HepG2 (cell line): ENCODE data around the gene TGM6. TPM values are rescaled to one million over a fixed set of nuclear protein-coding genes. Genes with fewer than 3 reads are reported as not detected.

Experiments used
- ADNP ChIP-seq: sonication (generic); formaldehyde crosslinking; IDR thresholded peaks from 2 replicates; pipeline ENCODE4 v1.4.0; 2020; ENCODE audit warnings: missing genetic modification reagents
- ARNTL ChIP-seq: sonication (generic); formaldehyde crosslinking; IDR thresholded peaks from 2 replicates; pipeline ENCODE4 v1.4.0; 2020; ENCODE audit warnings: mild to moderate bottlenecking, missing genetic modification reagents
- RBM22 ChIP-seq: fragments of 200-400 bp; formaldehyde crosslinking; optimal IDR thresholded peaks from 2 replicates; pipeline ENCODE3; 2017; ENCODE audit warnings: mild to moderate bottlenecking, low read length, moderate library complexity
- TOE1 ChIP-seq: sonication (generic); formaldehyde crosslinking; IDR thresholded peaks from 2 replicates; pipeline ENCODE4 v1.4.0; 2020; ENCODE audit warnings: mild to moderate bottlenecking, missing genetic modification reagents
- YEATS4 ChIP-seq: sonication (generic); formaldehyde crosslinking; IDR thresholded peaks from 2 replicates; pipeline ENCODE4 v1.4.0; 2020; ENCODE audit warnings: missing genetic modification reagents, borderline replicate concordance
- ZNF383 ChIP-seq: sonication (generic); formaldehyde crosslinking; IDR thresholded peaks from 2 replicates; pipeline ENCODE4 v1.4.0; 2020; ENCODE audit warnings: missing genetic modification reagents, mild to moderate bottlenecking, borderline replicate concordance
- ZNF556 ChIP-seq: sonication (generic); formaldehyde crosslinking; IDR thresholded peaks from 2 replicates; pipeline ENCODE4 v1.4.0; 2020; ENCODE audit warnings: mild to moderate bottlenecking, missing genetic modification reagents, borderline replicate concordance
- ZNF678 ChIP-seq: sonication (generic); formaldehyde crosslinking; IDR thresholded peaks from 2 replicates; pipeline ENCODE4 v1.4.0; 2020; ENCODE audit warnings: mild to moderate bottlenecking, missing genetic modification reagents
- ZNF747 ChIP-seq: sonication (generic); formaldehyde crosslinking; IDR thresholded peaks from 2 replicates; pipeline ENCODE4 v1.8.1; 2023; ENCODE audit warnings: missing genetic modification reagents, mild to moderate bottlenecking, borderline replicate concordance
- ZNF891 ChIP-seq: sonication (generic); formaldehyde crosslinking; IDR thresholded peaks from 2 replicates; pipeline ENCODE4 v1.5.0; 2020; ENCODE audit warnings: mild to moderate bottlenecking, missing genetic modification reagents
- polyA plus RNA-seq, 8 experiments: library from polyadenylated mRNA; depleted of rRNA in 3 of 8; stranded (reverse) in 7 of 8; unstranded in 1 of 8; fragments of >200 nt; fragmentation: Illumina TruSeq in 4 of 8; extraction: Trizol in 4 of 8; gene quantifications; 2 replicates each; pipeline versions ENCODE4 v1.2.1 to v1.2.3, GENCODE V29; 2011 to 2016; ENCODE audit warnings: low read depth in 4 of 8, missing spikeins in 1 of 8, mixed read lengths in 1 of 8; ENCODE audit not compliant: insufficient read depth in 1 of 8
- total RNA-seq, 5 experiments: library from RNA; depleted of rRNA; stranded (reverse); fragments of >200 nt; fragmentation: Illumina TruSeq; extraction: Trizol; gene quantifications; 2 replicates each; pipeline ENCODE4 v1.2.3, GENCODE V29; 2016; ENCODE audit warnings: low read depth in 1 of 5
- TF ChIP-seq, protein P1 (sequence below), 2 experiments: fragments of 450-650 bp in 1 of 2; sonication (generic) in 1 of 2; formaldehyde crosslinking in 1 of 2; IDR thresholded peaks; 2 replicates each; pipeline versions ENCODE4 v1.6.1 to v1.8.0; 2016 to 2022; ENCODE audit warnings: antibody characterized with exemption in 1 of 2, mild to moderate bottlenecking in 1 of 2, missing genetic modification reagents in 1 of 2
- TF ChIP-seq, protein P2 (sequence below): sonication (generic); formaldehyde crosslinking; conservative IDR thresholded peaks from 2 replicates; pipeline ENCODE4 v1.4.0; 2020; ENCODE audit warnings: missing genetic modification reagents

The TGM6 gene
- total and polyA plus RNA-seq, 2 of the 13 experiments (the other 11 are each of a cell fraction or from before 2014, with no cell fraction given): not detected

- TF ChIP-seq, protein P1, sequence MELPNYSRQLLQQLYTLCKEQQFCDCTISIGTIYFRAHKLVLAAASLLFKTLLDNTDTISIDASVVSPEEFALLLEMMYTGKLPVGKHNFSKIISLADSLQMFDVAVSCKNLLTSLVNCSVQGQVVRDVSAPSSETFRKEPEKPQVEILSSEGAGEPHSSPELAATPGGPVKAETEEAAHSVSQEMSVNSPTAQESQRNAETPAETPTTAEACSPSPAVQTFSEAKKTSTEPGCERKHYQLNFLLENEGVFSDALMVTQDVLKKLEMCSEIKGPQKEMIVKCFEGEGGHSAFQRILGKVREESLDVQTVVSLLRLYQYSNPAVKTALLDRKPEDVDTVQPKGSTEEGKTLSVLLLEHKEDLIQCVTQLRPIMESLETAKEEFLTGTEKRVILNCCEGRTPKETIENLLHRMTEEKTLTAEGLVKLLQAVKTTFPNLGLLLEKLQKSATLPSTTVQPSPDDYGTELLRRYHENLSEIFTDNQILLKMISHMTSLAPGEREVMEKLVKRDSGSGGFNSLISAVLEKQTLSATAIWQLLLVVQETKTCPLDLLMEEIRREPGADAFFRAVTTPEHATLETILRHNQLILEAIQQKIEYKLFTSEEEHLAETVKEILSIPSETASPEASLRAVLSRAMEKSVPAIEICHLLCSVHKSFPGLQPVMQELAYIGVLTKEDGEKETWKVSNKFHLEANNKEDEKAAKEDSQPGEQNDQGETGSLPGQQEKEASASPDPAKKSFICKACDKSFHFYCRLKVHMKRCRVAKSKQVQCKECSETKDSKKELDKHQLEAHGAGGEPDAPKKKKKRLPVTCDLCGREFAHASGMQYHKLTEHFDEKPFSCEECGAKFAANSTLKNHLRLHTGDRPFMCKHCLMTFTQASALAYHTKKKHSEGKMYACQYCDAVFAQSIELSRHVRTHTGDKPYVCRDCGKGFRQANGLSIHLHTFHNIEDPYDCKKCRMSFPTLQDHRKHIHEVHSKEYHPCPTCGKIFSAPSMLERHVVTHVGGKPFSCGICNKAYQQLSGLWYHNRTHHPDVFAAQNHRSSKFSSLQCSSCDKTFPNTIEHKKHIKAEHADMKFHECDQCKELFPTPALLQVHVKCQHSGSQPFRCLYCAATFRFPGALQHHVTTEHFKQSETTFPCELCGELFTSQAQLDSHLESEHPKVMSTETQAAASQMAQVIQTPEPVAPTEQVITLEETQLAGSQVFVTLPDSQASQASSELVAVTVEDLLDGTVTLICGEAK (IDR thresholded peaks at IDR 0.05): no peak
- TF ChIP-seq, protein P1 (CRISPR knock-in tag; IDR thresholded peaks at IDR 0.05): no peak; the same call in 1 of the 2 replicates
- TF ChIP-seq ZNF747: peak; percentile 51; the same call in 1 of the 2 replicates
- TF ChIP-seq ZNF891 (CRISPR knock-in tag): peak; percentile 46; the same call in 1 of the 2 replicates
- no peak for TF ChIP-seq YEATS4 (CRISPR knock-in tag)
- TF ChIP-seq RBM22: no peak
- TF ChIP-seq ADNP (CRISPR knock-in tag): no peak
- TF ChIP-seq, protein P2, sequence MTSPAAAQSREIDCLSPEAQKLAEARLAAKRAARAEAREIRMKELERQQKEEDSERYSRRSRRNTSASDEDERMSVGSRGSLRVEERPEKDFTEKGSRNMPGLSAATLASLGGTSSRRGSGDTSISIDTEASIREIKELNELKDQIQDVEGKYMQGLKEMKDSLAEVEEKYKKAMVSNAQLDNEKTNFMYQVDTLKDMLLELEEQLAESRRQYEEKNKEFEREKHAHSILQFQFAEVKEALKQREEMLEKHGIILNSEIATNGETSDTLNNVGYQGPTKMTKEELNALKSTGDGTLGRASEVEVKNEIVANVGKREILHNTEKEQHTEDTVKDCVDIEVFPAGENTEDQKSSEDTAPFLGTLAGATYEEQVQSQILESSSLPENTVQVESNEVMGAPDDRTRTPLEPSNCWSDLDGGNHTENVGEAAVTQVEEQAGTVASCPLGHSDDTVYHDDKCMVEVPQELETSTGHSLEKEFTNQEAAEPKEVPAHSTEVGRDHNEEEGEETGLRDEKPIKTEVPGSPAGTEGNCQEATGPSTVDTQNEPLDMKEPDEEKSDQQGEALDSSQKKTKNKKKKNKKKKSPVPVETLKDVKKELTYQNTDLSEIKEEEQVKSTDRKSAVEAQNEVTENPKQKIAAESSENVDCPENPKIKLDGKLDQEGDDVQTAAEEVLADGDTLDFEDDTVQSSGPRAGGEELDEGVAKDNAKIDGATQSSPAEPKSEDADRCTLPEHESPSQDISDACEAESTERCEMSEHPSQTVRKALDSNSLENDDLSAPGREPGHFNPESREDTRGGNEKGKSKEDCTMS: no peak
- no peak for TF ChIP-seq ZNF383
- no peak for TF ChIP-seq ZNF678 (CRISPR knock-in tag)
- no peak for TF ChIP-seq TOE1
- peak; percentile 71; the same call in 1 of the 2 replicates for TF ChIP-seq ZNF556 (CRISPR knock-in tag)
- peak; percentile 79; the same call in 1 of the 2 replicates for TF ChIP-seq ARNTL
Observed at GRCh38 chr20:2475850-2476741, 95.4 kb downstream of the TGM6 start (continued).
